GM19372 (cell line): ENCODE results near the gene SPTBN4.
A peak's percentile ranks its signal among the peaks of the same experiment; 100 is the strongest.

Source experiments
- ATAC-seq: cut with Tn5 transposase; IDR thresholded peaks from one replicate; pipeline ENCODE4 v1.9.1; 2021; ENCODE audit warnings: mild to moderate bottlenecking, low read depth, moderate library complexity; ENCODE audit not compliant: unreplicated experiment

SPTBN4 gene

DNA sequence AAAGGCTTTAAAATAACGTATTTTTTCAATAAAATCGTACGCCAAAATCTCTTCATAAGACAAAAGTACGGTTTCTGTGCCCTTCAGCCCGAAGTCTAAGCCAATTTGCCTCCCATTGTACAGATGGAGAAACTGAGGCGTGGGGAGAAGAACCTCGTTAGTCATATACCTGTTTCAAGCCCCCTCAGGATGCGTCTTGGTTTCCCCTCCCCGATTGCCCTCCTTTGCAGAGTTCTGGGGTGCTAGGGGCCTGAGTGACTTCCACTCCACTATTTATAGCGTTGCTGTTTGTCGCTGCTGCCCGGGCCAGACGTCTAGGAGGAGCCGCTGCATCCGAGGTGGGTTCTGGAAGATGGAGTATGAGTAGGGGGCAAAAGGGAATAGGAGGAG, 132.1 kb downstream of the SPTBN4 start:
- ATAC-seq = no peak

DNA sequence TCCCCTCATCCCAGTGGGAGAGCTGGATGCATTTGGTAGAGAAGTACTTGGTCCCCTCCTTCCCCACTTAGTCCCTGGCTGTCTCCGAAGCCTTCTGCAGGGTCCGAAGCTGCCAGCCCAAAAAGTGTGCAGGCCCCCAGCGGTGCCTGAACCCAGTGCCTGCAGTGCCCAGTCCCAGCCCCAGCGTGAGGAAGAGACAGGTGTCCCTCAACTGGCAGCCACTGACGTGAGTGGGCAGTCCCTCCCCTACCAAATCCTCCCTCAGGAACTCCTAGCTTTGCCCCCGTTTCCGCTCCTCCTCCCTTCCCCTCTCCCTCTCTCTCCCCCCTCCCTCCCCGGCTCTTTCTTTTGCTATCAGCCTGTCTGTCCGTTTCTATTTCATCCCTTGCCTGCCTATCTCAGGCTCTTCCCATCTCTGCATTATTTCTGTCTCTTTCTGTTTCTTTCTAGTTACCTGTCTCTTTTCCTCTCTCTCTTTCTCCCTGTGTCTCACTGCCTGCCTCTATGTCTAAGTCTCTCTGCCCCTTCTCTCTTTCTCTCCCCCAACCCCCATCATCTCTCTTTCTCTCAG, 132.6 kb downstream of the SPTBN4 start:
- ATAC-seq = no peak

DNA sequence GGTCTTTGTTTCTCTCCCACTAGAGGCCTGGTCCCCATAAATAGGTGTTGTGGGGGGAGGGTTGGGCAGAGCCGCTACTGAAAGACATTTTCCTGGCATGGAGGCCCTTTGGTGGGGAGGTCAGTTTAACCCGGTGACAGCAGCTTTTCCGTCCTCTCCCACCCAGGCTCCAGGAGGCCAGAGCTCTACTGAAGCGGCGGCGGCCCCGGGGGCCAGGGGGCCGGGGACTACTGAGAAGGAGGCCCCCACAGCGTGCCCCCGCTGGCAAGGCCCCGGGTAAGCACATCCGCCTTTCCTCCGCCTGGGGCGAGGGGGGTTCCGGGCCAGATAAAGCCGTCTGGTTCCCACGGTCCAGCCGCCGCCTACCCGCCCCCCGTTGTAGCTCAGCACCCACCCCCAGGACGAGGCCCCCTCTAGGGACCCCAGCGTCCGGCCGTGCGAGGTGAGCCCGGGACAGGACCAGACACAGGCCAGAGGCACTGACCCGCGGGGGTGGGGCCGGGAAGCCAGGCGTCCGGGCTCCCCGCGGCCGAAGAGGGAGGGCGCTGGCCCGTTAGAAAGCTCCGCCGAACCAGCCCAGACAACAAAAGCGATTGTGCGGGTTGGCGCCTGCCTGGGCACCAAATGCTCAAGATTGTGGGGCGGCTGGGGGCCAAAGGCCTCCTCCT, 133.2 kb downstream of the SPTBN4 start:
- ATAC-seq = no peak

DNA sequence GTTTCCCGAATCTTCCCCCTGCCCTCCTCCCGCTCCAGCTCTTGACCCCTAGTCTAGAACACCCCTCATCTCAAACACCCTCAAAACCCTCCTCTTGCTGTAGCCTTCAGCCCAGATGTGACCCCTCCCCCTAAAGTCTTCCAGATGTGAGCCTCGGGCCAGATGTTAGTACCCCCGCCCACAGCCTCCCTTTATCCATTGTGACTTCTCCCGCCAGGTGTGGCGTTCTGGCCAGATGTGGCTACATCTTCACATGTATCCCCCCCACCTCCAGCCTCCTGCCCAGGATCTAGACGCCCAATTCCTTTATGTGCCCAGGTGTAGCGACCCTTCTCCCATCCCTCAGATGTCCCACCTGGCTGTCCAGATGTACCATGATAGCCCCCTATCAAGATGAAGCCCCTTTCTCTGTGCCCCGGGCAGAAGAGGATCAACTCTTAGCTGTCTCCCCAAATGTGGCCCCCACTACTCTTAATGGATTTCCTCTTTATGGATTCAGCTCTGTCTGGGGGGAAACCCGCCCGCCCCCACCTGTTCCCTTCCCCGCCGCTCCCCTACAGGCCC, 133.9 kb downstream of the SPTBN4 start:
- ATAC-seq = no peak

DNA sequence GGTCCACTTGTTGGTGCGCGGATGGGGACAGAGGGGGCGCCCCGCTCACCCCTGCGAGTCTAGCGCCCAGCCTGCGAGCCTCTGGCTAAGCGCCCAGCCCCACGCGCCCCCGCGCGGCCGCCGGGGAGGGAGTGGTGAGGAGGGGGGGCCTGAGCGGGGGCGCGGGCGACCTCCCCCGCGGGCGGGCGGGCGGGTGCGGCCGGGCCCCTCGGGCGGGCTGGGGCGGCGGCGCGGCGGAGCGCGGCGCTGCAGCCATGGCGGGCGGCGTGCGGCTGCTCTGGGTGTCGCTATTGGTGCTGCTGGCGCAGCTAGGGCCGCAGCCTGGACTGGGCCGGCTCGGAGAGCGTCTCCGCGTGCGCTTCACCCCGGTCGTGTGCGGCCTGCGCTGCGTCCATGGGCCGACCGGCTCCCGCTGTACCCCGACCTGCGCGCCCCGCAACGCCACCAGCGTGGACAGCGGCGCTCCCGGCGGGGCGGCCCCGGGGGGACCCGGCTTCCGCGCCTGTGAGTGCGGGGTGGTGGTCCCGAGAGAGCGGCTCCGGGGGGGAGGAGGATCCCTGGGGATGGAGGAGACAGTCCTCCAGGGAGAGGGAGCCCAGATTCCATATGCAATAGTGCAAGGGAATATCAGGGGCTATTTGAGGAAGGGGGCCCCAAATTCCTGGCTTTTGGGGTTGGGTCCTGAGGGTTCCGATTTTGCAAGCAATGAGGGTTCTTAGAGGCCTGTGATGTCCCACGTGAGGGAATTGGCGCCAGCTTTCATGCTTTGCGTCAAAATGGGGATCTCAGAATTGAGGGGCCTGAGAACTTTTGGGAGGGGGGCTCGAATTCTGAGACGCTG, 134.6 kb downstream of the SPTBN4 start, which contains the start of gene LTBP4:
TSS of gene LTBP4 (plus strand) at position 236 of the 841 bp plus-strand sequence. CDS start at position 255, 19 bp downstream.
- no peak for ATAC-seq

DNA sequence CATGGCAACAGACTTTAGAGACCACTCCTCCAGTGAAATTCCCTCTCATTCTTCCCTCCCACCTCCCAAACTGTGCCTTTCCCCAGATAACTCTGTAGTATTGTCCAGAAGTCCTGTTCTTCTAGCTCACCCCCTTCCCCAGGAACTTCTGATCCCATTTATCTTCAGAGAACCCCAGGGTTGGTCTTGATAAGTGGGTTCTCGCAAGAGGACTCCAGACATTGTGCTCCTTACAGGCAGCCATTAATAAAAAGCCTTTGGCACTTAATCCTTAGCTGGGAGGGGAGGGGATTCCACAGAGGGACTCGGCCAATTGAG, 136.2 kb downstream of the SPTBN4 start:
- ATAC-seq = no peak

DNA sequence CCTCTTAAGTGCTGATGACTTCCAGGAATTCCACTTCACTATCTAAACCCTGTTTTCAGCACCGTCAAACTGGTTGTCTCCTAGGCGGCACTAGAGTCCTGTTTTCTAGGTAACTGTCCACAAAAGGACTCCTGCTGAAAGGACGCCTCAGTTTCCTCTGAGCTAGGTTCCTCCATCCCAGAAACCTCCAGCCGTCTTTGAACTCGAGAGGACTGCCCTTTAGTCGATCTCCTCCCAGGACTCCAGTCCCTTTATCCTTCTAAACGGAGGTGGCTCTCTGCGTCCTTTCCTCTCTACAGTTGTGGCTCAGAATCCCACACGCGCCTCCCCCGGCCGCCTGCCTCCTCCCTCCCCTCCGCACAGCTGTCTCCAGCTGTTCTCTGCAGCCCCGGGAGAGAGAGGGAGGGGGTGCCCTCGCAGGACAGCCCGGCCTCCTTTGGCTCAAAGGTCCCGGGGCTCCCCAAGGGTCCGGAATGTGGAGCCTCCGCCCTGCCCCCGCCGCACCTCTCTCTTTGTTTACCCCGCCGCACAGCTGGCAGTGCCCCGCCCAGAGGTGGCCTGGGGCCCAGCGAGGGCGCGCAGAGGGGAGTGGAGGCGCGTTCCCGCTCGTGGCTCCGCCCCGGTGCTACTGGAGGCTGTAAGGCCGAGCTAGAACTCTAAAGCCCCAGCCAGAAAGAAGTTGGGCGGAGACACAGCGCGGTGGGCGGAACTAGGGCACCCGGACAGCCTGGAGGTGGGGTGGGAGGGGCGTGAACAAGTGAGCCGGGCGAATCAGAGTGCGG, 136.8 kb downstream of the SPTBN4 start:
- ATAC-seq = peak; percentile 57

DNA sequence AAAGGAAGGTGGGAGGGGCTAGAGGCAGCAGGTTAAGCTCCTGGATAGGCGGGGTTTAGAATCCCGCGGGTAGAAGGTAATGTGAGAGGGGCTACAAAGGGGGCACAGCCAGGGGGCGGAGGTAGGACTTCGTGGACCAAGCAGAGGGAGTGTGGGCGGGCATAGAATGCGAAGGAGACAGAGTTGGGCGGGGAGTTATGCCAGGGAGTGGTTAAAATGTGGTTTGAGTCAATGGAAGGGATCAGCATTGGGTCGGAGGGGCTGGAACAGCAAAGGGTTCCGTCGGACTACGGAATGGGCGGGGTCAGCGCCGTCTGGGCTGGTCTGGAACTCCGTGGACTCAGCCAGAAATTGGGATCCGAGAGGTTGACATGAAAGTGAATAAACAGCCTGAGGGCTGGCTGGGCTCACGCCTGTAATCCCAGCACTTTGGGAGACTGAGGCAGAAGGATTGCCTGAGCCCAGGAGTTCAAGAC, 137.4 kb downstream of the SPTBN4 start:
- no peak for ATAC-seq

DNA sequence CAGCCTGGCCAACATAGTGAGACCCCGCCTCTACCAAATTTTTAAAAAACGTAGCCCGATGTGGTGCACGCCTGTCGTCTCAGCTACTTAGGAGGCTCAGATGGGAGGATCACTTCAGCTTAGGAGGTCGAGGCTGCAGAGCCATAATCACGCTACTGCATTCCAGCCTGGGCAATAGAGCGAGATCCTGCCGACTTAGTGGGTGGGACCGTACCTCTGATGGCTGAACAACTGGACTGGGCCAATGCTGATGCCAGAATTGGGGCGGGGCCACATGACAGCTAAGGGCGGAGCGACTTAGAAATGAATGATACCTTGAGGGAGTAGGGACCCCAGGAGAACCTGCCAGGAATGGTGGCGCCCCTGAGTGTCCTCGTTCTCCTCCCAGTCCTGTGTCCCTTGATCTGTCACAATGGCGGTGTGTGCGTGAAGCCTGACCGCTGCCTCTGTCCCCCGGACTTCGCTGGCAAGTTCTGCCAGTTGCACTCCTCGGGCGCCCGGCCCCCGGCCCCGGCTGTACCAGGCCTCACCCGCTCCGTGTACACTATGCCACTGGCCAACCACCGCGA, 137.9 kb downstream of the SPTBN4 start:
- no peak for ATAC-seq

DNA sequence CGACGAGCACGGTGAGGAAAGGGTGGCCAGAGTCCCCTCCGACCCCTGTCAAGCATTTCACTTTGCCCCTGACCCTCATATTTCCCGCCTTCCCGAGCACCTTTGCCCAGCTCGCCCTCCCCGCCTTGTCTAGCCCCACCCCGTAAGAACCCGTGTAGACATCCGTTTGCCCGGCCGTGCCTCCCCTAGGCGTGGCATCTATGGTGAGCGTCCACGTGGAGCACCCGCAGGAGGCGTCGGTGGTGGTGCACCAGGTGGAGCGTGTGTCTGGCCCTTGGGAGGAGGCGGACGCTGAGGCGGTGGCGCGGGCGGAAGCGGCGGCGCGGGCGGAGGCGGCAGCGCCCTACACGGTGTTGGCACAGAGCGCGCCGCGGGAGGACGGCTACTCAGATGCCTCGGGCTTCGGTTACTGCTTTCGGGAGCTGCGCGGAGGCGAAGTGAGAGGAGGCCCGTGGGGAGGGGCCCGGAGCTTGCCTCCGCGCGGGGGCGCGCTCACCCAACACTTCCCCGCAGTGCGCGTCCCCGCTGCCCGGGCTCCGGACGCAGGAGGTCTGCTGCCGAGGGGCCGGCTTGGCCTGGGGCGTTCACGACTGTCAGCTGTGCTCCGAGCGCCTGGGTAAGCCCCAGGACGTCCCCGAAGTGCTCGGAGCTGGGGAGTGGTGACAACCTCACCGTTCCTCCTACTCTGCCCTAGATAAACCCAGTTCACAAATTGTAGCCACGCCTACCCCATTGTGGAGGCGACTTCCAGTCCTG, 138.6 kb downstream of the SPTBN4 start:
- no peak for ATAC-seq

DNA sequence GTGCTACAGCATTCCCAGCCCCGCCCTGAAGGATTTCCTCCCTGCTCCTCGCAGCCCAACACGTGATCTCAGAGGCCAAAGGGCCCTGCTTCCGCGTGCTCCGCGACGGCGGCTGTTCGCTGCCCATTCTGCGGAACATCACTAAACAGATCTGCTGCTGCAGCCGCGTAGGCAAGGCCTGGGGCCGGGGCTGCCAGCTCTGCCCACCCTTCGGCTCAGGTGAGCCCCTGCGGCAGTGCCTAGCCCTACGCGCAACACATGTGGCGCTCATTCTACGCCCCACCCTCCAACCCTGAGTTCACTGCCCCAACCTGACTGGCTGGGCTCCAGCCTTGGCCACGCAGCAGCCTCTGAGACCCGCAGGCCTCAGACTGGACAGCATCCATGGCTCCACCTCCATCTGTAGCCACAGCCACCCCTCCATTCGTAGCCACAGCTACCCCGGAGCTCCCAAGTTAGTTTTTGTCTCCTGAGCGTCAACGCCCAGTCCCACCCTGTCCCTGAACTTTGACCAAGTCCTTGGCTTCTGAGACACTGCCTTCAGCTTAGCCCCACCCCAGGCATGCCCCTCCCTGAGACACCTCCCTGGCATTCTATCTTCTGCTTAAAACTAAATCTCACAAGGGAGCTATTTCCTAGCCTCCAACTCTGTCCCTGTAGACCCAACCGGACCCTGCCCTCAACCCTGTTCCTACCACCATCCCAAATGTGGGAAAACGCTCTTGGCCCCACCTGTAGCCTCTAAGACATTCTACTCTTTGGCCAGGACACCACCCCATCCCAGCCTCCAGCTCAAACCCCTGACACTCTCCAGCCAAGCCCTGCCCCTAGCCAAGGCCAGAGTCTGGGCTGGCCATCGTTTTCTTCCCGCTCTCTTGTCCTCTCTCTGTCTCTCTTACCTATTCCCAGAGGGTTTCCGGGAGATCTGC, 140.8 kb downstream of the SPTBN4 start:
- ATAC-seq = no peak

DNA sequence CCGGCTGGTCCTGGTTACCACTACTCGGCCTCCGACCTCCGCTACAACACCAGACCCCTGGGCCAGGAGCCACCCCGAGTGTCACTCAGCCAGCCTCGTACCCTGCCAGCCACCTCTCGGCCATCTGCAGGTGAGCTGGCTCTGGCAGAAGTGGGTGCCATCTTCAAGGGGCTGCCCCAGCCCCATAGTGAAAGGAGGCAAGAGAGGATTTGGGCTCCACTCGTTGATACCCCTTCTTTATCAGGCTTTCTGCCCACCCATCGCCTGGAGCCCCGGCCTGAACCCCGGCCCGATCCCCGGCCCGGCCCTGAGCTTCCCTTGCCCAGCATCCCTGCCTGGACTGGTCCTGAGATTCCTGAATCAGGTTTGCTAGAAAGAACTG, 141.4 kb downstream of the SPTBN4 start:
- ATAC-seq = no peak

DNA sequence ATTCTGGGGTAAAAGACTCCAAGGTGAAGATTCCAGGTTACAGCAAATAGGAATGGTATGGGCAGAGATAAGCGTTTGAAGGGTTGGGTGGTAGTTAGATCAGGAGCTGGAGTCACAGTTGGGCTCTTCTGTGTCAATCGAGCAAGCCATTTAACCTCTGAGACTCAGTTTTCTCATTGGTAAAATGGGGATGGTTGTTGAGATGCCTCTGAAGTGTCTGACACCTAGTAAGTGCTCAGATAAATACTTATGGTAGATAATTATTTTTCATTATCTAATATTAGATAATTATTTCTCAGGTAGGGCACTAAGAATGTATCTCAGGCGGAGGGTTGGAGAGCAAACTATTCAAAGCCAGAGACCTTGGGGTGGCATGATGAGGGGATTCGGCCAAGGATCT, 142.2 kb downstream of the SPTBN4 start:
- no peak for ATAC-seq

DNA sequence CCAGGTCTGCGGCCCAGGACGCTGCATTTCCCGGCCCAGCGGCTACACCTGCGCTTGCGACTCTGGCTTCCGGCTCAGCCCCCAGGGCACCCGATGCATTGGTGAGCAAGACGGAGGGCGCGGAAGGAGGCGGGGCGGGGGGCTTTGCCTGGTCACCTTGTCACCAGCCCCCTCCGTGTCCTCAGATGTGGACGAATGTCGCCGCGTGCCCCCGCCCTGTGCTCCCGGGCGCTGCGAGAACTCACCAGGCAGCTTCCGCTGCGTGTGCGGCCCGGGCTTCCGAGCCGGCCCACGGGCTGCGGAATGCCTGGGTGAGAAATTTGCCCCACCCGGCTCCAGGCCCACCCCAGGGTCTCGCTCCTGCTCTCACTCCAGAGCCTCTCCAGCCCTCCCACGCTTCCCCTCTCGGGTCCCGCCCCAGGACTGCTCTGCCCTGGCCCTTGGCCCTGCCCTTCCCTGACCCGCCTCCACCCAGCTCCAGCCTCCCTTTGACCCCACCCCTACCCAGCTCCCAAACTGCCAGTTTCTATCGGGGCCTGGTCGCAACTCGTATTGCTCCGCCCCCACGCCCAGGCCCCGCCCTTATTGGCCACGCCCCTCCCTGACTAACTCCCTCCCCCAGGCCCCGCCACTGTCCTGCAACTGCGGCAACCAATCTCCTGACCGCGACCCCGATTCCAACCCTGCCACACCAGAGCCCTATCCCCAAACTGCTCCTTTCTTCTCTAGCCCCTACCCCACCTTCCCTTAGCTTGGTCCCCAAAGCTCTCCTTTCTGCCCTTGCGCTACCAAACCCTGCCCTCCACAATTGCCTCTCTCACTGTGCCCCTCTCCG, 143.0 kb downstream of the SPTBN4 start:
- peak; percentile 51 for ATAC-seq

DNA sequence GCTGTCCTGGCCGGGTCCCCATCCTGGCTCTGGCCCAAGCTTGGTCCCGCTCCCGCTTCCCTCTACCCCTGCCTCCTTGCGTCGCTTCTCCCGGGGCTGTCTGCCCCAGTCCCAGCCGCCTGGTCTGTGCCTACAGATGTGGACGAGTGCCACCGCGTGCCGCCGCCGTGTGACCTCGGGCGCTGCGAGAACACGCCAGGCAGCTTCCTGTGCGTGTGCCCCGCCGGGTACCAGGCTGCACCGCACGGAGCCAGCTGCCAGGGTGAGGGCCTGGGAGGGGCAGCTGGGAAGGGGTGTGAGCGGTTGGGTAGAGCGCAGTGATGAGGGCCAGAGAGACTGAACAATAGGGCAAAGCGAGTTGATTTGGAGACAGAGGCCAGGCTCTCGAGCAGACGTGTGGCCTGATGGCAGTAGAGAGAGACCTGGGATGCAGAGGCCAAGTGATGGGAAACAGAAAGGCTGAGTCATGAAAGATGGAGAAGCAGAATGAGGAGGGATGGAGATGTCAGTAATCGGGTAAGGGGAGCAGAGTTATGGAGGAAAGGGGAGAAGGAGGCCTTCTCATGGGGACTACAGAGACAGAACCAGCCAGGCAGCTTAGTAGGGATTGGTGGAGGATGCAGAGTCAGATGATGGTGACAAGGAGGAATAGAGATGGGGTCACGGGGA, 143.7 kb downstream of the SPTBN4 start:
- ATAC-seq = no peak

DNA sequence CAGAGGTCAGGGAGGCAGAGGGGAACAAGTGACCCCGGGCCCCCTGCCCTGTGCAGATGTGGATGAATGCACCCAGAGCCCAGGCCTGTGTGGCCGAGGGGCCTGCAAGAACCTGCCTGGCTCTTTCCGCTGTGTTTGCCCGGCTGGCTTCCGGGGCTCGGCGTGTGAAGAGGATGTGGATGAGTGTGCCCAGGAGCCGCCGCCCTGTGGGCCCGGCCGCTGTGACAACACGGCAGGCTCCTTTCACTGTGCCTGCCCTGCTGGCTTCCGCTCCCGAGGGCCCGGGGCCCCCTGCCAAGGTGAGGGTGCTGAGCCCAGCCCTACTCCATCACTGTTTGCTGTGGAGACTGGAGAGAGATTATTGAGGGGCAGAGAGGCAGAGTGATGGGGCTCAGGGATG, 144.3 kb downstream of the SPTBN4 start:
- no peak for ATAC-seq
